Measurements from ENCODE around the gene GNB2.
A peak's percentile ranks its signal among the peaks of the same experiment; 100 is the strongest.

DNA sequence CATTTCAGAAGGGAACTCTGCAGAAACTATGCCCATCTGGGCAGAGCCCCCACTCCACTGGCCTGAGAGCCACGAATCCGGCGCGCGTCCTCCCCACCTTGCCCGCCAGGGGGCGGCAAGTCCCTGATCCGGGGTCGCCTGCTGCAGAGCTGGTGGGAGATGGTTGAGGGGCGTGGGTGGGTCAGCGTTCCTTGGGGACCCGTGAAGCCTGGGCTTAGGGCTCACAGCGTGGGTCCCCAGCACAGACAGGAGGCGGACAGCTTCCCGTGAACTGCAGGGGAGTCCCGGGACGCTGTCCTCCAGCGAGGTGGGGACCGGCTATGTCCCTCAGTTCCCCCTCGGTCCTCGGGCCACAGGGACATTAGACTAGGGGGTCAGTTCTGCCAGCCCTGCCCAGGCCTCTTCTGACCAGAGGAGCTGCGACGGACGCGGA lies 31.8 kb downstream of the GNB2 start:
- no peak for TF ChIP-seq EZH2phosphoT487 (IDR thresholded peaks at IDR 0.05; ENCODE audit: borderline replicate concordance)
- peak; percentile 87 for TF ChIP-seq CTCF (conservative IDR thresholded peaks at IDR 0.05; ENCODE audit: low read length)

Measured in Loucy (cell line).